Skeletal muscle satellite cell (primary cell): ENCODE data around the gene RAB8A.
"Not testable (repeated sequence)": the region's sequence is repeated elsewhere in the genome, so short reads cannot be mapped to it uniquely, and the experiment has no call there.

Experiments
- H3K27me3 ChIP-seq: 2 replicates; pipeline ENCODE4 v1.7.0; 2013; ENCODE audit warnings: low read length; ENCODE audit not compliant: control insufficient read depth, insufficient read depth
- H3K36me3 ChIP-seq: 2 replicates; pipeline ENCODE4 v1.7.0; 2013; ENCODE audit warnings: mild to moderate bottlenecking, control low read depth, low read length; ENCODE audit not compliant: insufficient read depth
- H3K4me1 ChIP-seq: 2 replicates; pipeline ENCODE4 v1.7.0; 2013; ENCODE audit warnings: low read length; ENCODE audit not compliant: control insufficient read depth, insufficient read depth
- H3K4me2 ChIP-seq: 2 replicates; pipeline ENCODE4 v1.7.0; 2013; ENCODE audit warnings: mild to moderate bottlenecking, low read length
- H3K4me3 ChIP-seq: 2 replicates; pipeline ENCODE4 v1.7.0; 2013; ENCODE audit warnings: low read length
- H3K9ac ChIP-seq: 2 replicates; pipeline ENCODE4 v1.7.0; 2013; ENCODE audit warnings: mild to moderate bottlenecking, low read depth, low read length, moderate library complexity
- H3K9me3 ChIP-seq: replicated peaks from 2 replicates; pipeline ENCODE4 v1.7.0; 2013; ENCODE audit warnings: mild to moderate bottlenecking, control low read depth, low read length

The RAB8A gene

DNA sequence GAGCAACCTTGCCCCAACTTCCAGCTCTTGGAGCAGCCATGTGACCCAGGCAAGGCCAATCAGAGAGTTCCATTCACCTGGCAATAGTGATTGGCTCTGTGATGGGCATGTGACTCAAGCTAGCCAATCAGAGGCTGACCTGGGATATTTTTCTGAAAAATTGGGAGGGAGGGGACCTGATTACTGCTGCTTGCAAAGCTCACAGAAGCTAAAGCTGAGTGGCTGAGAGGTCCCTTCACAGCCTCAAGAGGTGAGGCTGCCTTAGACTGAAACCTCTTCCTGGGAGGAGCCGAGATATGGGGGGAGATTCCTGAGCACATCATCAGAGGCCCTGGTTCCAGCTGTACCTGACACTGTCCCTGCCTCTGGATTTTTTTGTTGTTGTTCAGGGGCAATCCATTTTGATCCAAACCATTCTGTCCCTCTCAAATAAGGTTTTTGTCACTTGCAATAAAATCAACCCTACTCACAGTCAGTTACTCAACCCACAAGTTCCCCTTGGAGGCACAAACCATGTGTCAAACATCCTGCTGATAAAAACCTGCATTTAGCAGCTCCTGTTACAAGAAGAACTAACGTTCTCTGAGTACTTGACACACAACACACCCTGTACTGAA is 56.9 kb downstream of the RAB8A start:
- no peak overlapping the region for H3K4me3 ChIP-seq
- no peaks in the 10 kb centered on the region for H3K36me3 ChIP-seq
- peaks cover 8% of the 10 kb centered on the region for H3K4me1 ChIP-seq
- no peaks in the 10 kb centered on the region for H3K9me3 ChIP-seq
- no peak overlapping the region for H3K9ac ChIP-seq
- no peak overlapping the region for H3K4me2 ChIP-seq
- H3K27me3 ChIP-seq = no peaks in the 10 kb centered on the region

DNA sequence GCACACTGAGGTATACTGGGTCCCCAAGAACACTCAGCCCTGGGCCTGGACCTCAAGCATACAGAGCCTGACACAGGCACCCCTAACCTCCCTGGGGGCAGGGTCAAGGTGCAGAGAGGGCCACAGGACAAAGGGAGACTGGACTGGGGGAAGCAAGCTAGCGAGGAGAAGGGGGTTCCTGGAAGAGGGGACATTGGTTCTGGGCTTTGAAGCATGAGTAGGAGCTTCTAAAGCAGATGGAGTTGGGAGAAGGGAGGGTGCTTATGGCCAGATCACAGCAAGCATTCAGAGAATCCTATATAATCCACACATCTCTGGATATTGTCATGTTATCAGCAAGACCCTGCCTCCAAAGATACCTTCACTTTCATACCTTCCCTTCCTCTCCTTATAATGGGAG is 58.4 kb downstream of the RAB8A start:
- Histone ChIP-seq H3K27me3 (no peaks in the 10 kb centered on the region), H3K9me3 (no peaks in the 10 kb centered on the region), H3K4me2 (no peak overlapping the region), H3K4me1 (peaks cover 8% of the 10 kb centered on the region), H3K36me3 (no peaks in the 10 kb centered on the region), H3K9ac (no peak overlapping the region), H3K4me3 (no peak overlapping the region)

DNA sequence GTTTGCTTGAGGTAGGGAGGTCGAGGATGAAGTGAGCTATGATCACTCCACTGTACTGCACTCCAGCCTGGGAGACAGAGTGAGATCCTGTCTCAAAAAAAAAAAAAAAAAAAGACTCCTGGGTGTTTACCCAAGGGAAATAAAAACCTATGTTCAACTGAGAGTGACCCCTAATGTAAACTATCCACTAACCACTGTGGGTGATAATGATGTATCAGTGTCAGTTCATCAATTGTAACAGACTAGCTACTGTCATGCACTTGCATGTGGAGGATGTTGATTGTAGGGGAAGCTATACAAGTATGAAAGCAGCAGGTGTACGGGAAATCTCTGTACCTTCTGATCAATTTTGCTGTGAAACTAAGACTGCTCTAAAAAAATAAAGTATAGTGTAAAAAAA is 64.3 kb downstream of the RAB8A start:
- no peak overlapping the region for H3K4me3 ChIP-seq
- H3K4me1 ChIP-seq = peaks cover 18% of the 10 kb centered on the region
- no peaks in the 10 kb centered on the region for H3K36me3 ChIP-seq
- H3K27me3 ChIP-seq = no peaks in the 10 kb centered on the region
- H3K9ac ChIP-seq = no peak overlapping the region
- H3K4me2 ChIP-seq = no peak overlapping the region
- H3K9me3 ChIP-seq = no peaks in the 10 kb centered on the region

DNA sequence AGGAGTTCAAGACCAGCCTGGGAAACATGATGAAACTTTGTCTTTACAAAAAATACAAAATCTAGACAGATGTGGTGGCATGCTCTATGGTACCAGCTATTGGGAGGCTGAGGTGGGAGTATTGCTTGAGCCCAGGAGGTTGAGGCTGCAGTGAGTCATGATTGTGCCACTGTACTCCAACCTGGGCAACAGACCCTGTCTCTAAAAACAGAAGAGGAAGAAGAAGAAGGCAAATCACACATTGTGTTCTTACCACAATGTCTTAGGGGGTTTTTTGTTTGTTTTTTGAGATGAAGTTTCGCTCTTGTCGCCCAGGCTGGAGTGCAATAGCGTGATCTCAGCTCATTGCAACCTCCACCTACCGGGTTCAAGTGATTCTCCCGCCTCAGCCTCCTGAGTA is 67.2 kb downstream of the RAB8A start:
- H3K9me3 ChIP-seq, H3K9ac ChIP-seq, H3K4me3 ChIP-seq, H3K4me2 ChIP-seq, H3K27me3 ChIP-seq, H3K36me3 ChIP-seq: not testable (repeated sequence)
- H3K4me1 ChIP-seq = peaks cover 11% of the 10 kb centered on the region

DNA sequence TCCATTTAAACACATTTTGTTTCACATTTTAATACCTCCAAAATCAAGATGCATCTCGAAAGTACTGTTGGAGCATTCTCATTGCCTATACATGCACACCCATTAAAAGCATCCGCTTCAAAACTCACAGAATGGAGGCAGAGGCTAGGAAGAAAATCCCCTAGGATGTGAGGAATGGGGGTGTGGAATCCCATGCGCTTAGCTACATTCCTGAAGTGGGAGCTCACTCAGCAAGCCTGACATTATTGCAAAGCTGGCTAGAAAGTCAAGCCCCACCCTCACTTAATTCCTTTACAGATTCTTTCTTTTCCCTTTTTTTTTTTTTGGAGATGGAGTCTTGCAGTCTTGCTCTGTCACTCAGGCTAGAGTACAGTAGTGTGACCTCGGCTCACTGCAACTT is 68.9 kb downstream of the RAB8A start:
- Histone ChIP-seq H3K4me2 (peak overlapping the region; percentile 5), H3K27me3 (no peaks in the 10 kb centered on the region), H3K9me3 (no peaks in the 10 kb centered on the region), H3K36me3 (no peaks in the 10 kb centered on the region), H3K4me3 (no peak overlapping the region), H3K4me1 (peaks cover 14% of the 10 kb centered on the region), H3K9ac (peak overlapping the region; percentile 44)
